ENCODE measurements around the gene RARG.

DNA sequence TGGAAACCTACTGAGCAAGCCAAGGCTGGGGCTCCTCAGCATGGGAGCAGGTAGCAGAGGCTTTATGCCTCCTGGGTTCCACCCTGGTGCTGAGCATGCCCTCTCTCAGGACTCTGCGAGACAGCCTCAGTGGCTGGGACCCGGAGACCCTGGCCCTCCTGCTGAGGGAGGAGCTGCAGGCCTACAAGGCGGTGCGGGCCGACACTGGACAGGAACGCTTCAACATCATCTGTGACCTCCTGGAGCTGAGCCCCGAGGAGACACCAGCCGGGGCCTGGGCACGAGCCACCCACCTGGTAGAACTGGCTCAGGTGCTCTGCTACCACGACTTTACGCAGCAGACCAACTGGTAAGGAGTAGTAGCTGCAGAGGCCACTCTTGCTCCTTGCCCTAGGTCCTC lies 44.5 kb upstream of the RARG start:
- TF ChIP-seq CTCF (conservative IDR thresholded peaks at IDR 0.05): no peak
- no peak for TF ChIP-seq EZH2 (IDR thresholded peaks at IDR 0.05; ENCODE audit: low read depth)
